SK-N-SH (cell line): Measurements from ENCODE around the gene MYH10. TPM values are rescaled to one million over a fixed set of nuclear protein-coding genes. Genes with fewer than 3 reads are reported as not detected.

Source experiments
- CTCF ChIA-PET: fragments of 300-600, 350-600 bp; formaldehyde crosslinking; extraction: SDS; loops from one replicate; lab custom pipeline; 2021; lab: Yijun Ruan, JAX
- POLR2A ChIA-PET: fragments of 350-600 bp; sonication (Branson Sonifier 250); formaldehyde crosslinking; extraction: SDS; loops from one replicate; lab custom pipeline; 2020; ENCODE audit warnings: antibody characterized with exemption, inconsistent platforms; lab: Yijun Ruan, JAX
- DNase-seq: peaks from one replicate; pipeline ENCODE4 v3.0.0; 2012
- H2AFZ ChIP-seq: fragments of 200-600 bp; sonication (generic); 2 replicates; pipeline ENCODE4 v1.8.1; 2016; ENCODE audit warnings: antibody characterized with exemption, mild to moderate bottlenecking, low read depth
- H3F3A ChIP-seq: fragments of 200-600 bp; sonication (generic); replicated peaks from 2 replicates; pipeline ENCODE3; 2016; ENCODE audit warnings: antibody characterized with exemption, mild to moderate bottlenecking; ENCODE audit not compliant: insufficient read depth
- H3K27ac ChIP-seq, 2 experiments: fragments of 200-500 bp in 1 of 2; fragments of 200-600 bp in 1 of 2; sonication (Bioruptor generic) in 1 of 2; sonication (generic), shearing (Covaris generic) in 1 of 2; 2 replicates each; pipeline versions ENCODE4 v1.5.1 to v1.6.1; 2014 to 2016; ENCODE audit warnings: low read depth in 2 of 2, inconsistent platforms in 1 of 2, low read length in 1 of 2, mild to moderate bottlenecking in 1 of 2, mixed read lengths in 1 of 2
- H3K27me3 ChIP-seq: fragments of 200-600 bp; sonication (generic), shearing (Covaris generic); 2 replicates; pipeline ENCODE4 v1.6.1; 2016; ENCODE audit warnings: mixed run types; ENCODE audit not compliant: insufficient read depth
- H3K36me3 ChIP-seq, 2 experiments: fragments of 200-500 bp in 1 of 2; fragments of 200-600 bp in 1 of 2; sonication (Bioruptor generic) in 1 of 2; sonication (generic) in 1 of 2; replicated peaks in 1 of 2; 2 replicates each; pipeline versions ENCODE3 to v1.5.1; 2014 to 2016; ENCODE audit warnings: low read length in 1 of 2, mild to moderate bottlenecking in 1 of 2; ENCODE audit not compliant: insufficient read depth in 2 of 2, control insufficient read depth in 1 of 2
- H3K4me1 ChIP-seq, 2 experiments: fragments of 200-500 bp in 1 of 2; fragments of 200-600 bp in 1 of 2; sonication (Bioruptor generic) in 1 of 2; sonication (generic), shearing (Covaris generic) in 1 of 2; 2 replicates each; pipeline versions ENCODE4 v1.5.1 to v1.6.1; 2014 to 2016; ENCODE audit warnings: low read depth in 1 of 2, low read length in 1 of 2, mixed run types in 1 of 2; ENCODE audit not compliant: insufficient read depth in 2 of 2, control insufficient read depth in 1 of 2
- H3K4me2 ChIP-seq: fragments of 200-600 bp; sonication (generic), shearing (Covaris generic); 2 replicates; pipeline ENCODE4 v1.6.1; 2017; ENCODE audit warnings: mixed run types
- H3K4me3 ChIP-seq, 2 experiments: fragments of 200-500 bp in 1 of 2; fragments of 200-600 bp in 1 of 2; sonication (Bioruptor generic) in 1 of 2; sonication (generic), shearing (Covaris generic) in 1 of 2; 2 replicates each; pipeline versions ENCODE4 v1.5.1 to v1.8.1; 2014 to 2016; ENCODE audit warnings: low read depth in 2 of 2, inconsistent platforms in 1 of 2, low read length in 1 of 2, mild to moderate bottlenecking in 1 of 2, mixed read lengths in 1 of 2, moderate library complexity in 1 of 2
- H3K79me2 ChIP-seq: fragments of 200-600 bp; sonication (generic); 2 replicates; pipeline ENCODE4 v1.8.1; 2017; ENCODE audit warnings: mild to moderate bottlenecking; ENCODE audit not compliant: insufficient read depth
- H3K9ac ChIP-seq: fragments of 200-600 bp; sonication (generic); 2 replicates; pipeline ENCODE4 v1.6.1; 2017; ENCODE audit warnings: mixed run types
- H3K9me2 ChIP-seq: fragments of 200-600 bp; sonication (generic); 2 replicates; pipeline ENCODE4 v1.6.1; 2017; ENCODE audit warnings: mixed run types
- H3K9me3 ChIP-seq: fragments of 200-600 bp; sonication (generic); 2 replicates; pipeline ENCODE4 v1.6.1; 2017; ENCODE audit warnings: mixed run types, mild to moderate bottlenecking, moderate library complexity
- H4K20me1 ChIP-seq: fragments of 200-600 bp; sonication (generic); 2 replicates; pipeline ENCODE4 v1.6.1; 2017; ENCODE audit warnings: mild to moderate bottlenecking, mixed run types; ENCODE audit not compliant: insufficient read depth
- CHD2 ChIP-seq: fragments of 150-350 bp; IDR thresholded peaks from 2 replicates; pipeline ENCODE4 v1.6.1; 2018; ENCODE audit warnings: low read length; ENCODE audit not compliant: partially characterized antibody
- CTCF ChIP-seq: fragments of 200-600 bp; sonication (generic); IDR thresholded peaks from 2 replicates; pipeline ENCODE4 v1.6.1; 2017; ENCODE audit warnings: antibody characterized with exemption, mild to moderate bottlenecking, moderate library complexity
- FOSL2 ChIP-seq: IDR thresholded peaks from 2 replicates; pipeline ENCODE4 v1.4.0; 2012; ENCODE audit warnings: low read depth, mild to moderate bottlenecking, moderate library complexity, borderline replicate concordance
- FOXJ3 ChIP-seq: sonication (generic); formaldehyde crosslinking; IDR thresholded peaks from 2 replicates; pipeline ENCODE4 v1.5.1; 2020; ENCODE audit warnings: mild to moderate bottlenecking, missing genetic modification reagents
- GABPA ChIP-seq: IDR thresholded peaks from 2 replicates; pipeline ENCODE4 v1.4.0; 2012; ENCODE audit warnings: low read depth, mild to moderate bottlenecking
- GATA2 ChIP-seq: sonication (generic); formaldehyde crosslinking; IDR thresholded peaks from 2 replicates; pipeline ENCODE4 v1.5.0; 2020; ENCODE audit warnings: mild to moderate bottlenecking, missing genetic modification reagents
- IRF3 ChIP-seq: fragments of 150-350 bp; IDR thresholded peaks from 2 replicates; pipeline ENCODE4 v1.6.1; 2016; ENCODE audit warnings: mild to moderate bottlenecking, low read depth, low read length
- JUND ChIP-seq: IDR thresholded peaks from 2 replicates; pipeline ENCODE4 v1.4.0; 2012
- MAX ChIP-seq: IDR thresholded peaks from 2 replicates; pipeline ENCODE4 v1.4.0; 2012; ENCODE audit warnings: low read depth
- MEF2A ChIP-seq: IDR thresholded peaks from 2 replicates; pipeline ENCODE4 v1.4.0; 2012; ENCODE audit warnings: low read depth, borderline replicate concordance
- MXI1 ChIP-seq: IDR thresholded peaks from 2 replicates; pipeline ENCODE4 v1.6.1; 2012; ENCODE audit warnings: mild to moderate bottlenecking, low read depth, low read length, improper control_type of control experiment
- NFIC ChIP-seq: IDR thresholded peaks from 2 replicates; pipeline ENCODE4 v1.4.0; 2012; ENCODE audit warnings: borderline replicate concordance
- RAD21 ChIP-seq: IDR thresholded peaks from 2 replicates; pipeline ENCODE4 v1.6.1; 2012; ENCODE audit warnings: mild to moderate bottlenecking, low read length
- RFX5 ChIP-seq: IDR thresholded peaks from 2 replicates; pipeline ENCODE4 v1.6.1; 2012; ENCODE audit warnings: mild to moderate bottlenecking, improper control_type of control experiment, low read length
- RXRA ChIP-seq: IDR thresholded peaks from 2 replicates; pipeline ENCODE4 v1.4.0; 2012; ENCODE audit warnings: low read depth, mild to moderate bottlenecking, borderline replicate concordance
- SIN3A ChIP-seq: IDR thresholded peaks from 2 replicates; pipeline ENCODE4 v1.6.1; 2012; ENCODE audit warnings: low read depth, mild to moderate bottlenecking, low read length, moderate library complexity, borderline replicate concordance
- TAF1 ChIP-seq: IDR thresholded peaks from 2 replicates; pipeline ENCODE4 v1.6.1; 2012; ENCODE audit warnings: low read depth, mild to moderate bottlenecking, low read length, moderate library complexity, borderline replicate concordance
- TEAD4 ChIP-seq: IDR thresholded peaks from 2 replicates; pipeline ENCODE4 v1.4.0; 2012; ENCODE audit warnings: mild to moderate bottlenecking, borderline replicate concordance; ENCODE audit not compliant: insufficient read depth
- USF1 ChIP-seq: IDR thresholded peaks from 2 replicates; pipeline ENCODE4 v1.4.0; 2012; ENCODE audit warnings: low read depth, borderline replicate concordance
- YY1 ChIP-seq: IDR thresholded peaks from 2 replicates; pipeline ENCODE4 v1.4.0; 2012; ENCODE audit warnings: low read depth, mild to moderate bottlenecking
- WGBS: methylation state at CpG from one replicate; pipeline ENCODE4 v1.1.6; 2017; ENCODE audit warnings: low lambda C conversion rate; 5-methylcytosine and 5-hydroxymethylcytosine counted together
- polyA plus RNA-seq, 3 experiments: library from polyadenylated mRNA; depleted of rRNA; stranded (reverse); fragments of >200 nt; gene quantifications; 2 replicates each; pipeline ENCODE4 v1.2.3, GENCODE V29; 2012

Gene MYH10
- polyA plus RNA-seq, 1 of the 3 experiments (the other 2 are of a cell fraction), result 64.2 TPM

- TF ChIP-seq MAX (peak; percentile 90), NFIC (no peak; the same call in 1 of the 2 replicates), RFX5 (no peak), YY1 (no peak)
Observed at GRCh38 chr17:8488901-8489300, 141.6 kb downstream of the MYH10 start (continued).

GRCh38 chr17:8488491-8488890 is 142.0 kb downstream of the MYH10 start:
- Histone ChIP-seq H3K27ac (peak overlapping the region in 1 of 2 experiments; percentile 26; a peak in 2 of 4 replicates), H3K36me3 (peaks cover 79 to 84% of the 10 kb centered on the region in 2 experiments), H3F3A (peaks cover 18% of the 10 kb centered on the region), H3K9me2 (no peaks in the 10 kb centered on the region), H3K4me3 (no peak overlapping the region), H3K9ac (no peak overlapping the region), H2AFZ (no peak overlapping the region), H3K4me1 (no peaks in the 10 kb centered on the region), H3K27me3 (no peaks in the 10 kb centered on the region), H3K79me2 (no peaks in the 10 kb centered on the region), H4K20me1 (no peaks in the 10 kb centered on the region), H3K4me2 (no peak overlapping the region), H3K9me3 (peaks cover 9% of the 10 kb centered on the region; the same call in 1 of the 2 replicates)
- 98% methylated on average over 6 of the region's 6 CpGs for WGBS
- ChIA-PET POLR2A (no interaction called here), CTCF (interaction anchor here (3.7 kb wide), 1 partner anchor 258 kb away, joined by 12 read pairs; no protein-coding TSS in a partner anchor)
- DNase-seq, result no peak
- no peak for TF ChIP-seq RFX5
- TF ChIP-seq TAF1, result no peak
- TF ChIP-seq IRF3, result no peak
- no peak for TF ChIP-seq SIN3A
- TF ChIP-seq TEAD4, result no peak
- TF ChIP-seq JUND, result no peak
- TF ChIP-seq FOSL2, result no peak

- ChIA-PET POLR2A (no interaction called here), CTCF (interaction anchor here (3.7 kb wide), 1 partner anchor 259 kb away, joined by 12 read pairs; no protein-coding TSS in a partner anchor)
- no peak overlapping the region for H3K4me3 ChIP-seq
- TF ChIP-seq GATA2 (no peak), FOXJ3 (CRISPR knock-in tag) (no peak), CTCF (no peak), RAD21 (no peak), RXRA (no peak), CHD2 (no peak), IRF3 (no peak), RFX5 (no peak), GABPA (no peak), MXI1 (no peak), MEF2A (no peak), USF1 (no peak)
- H2AFZ ChIP-seq, result no peak overlapping the region
- peaks cover 18% of the 10 kb centered on the region for H3F3A ChIP-seq
- no peak overlapping the region for H3K27ac ChIP-seq
- H4K20me1 ChIP-seq, result no peaks in the 10 kb centered on the region
- no peaks in the 10 kb centered on the region for H3K9me2 ChIP-seq
- 98% methylated on average over 5 of the region's 5 CpGs for WGBS
- H3K4me2 ChIP-seq, result no peak overlapping the region
- H3K9ac ChIP-seq, result no peak overlapping the region
- no peak for DNase-seq
- H3K27me3 ChIP-seq, result no peaks in the 10 kb centered on the region
- H3K4me1 ChIP-seq, result no peaks in the 10 kb centered on the region
- H3K36me3 ChIP-seq, result peaks cover 84 to 89% of the 10 kb centered on the region in 2 experiments
- H3K9me3 ChIP-seq, result peaks cover 9% of the 10 kb centered on the region; the same call in 1 of the 2 replicates
- H3K79me2 ChIP-seq, result no peaks in the 10 kb centered on the region
Observed at GRCh38 chr17:8487743-8488142, 142.8 kb downstream of the MYH10 start.
